Loucy (cell line): ENCODE results near the gene ABCG1.

Source experiments
- H2AFZ ChIP-seq: fragments of 200-600 bp; sonication (generic); 2 replicates; pipeline ENCODE4 v1.6.0; 2016; ENCODE audit warnings: antibody characterized with exemption, mild to moderate bottlenecking, low read length, moderate library complexity
- H3F3A ChIP-seq: fragments of 200-600 bp; 2 replicates; pipeline ENCODE4 v1.6.0; 2016; ENCODE audit warnings: antibody characterized with exemption, low read depth, mild to moderate bottlenecking
- H3K27me3 ChIP-seq: fragments of 200-600 bp; sonication (generic); 2 replicates; pipeline ENCODE4 v1.6.1; 2014; ENCODE audit warnings: low read length, mild to moderate bottlenecking; ENCODE audit not compliant: insufficient read depth, poor library complexity, severe bottlenecking
- H3K36me3 ChIP-seq: fragments of 200-600 bp; sonication (generic); 2 replicates; pipeline ENCODE4 v1.6.1; 2016; ENCODE audit warnings: low read length; ENCODE audit not compliant: insufficient read depth
- H3K4me1 ChIP-seq: fragments of 200-600 bp; sonication (generic); 2 replicates; pipeline ENCODE4 v1.5.1; 2014; ENCODE audit warnings: low read length, mild to moderate bottlenecking; ENCODE audit not compliant: insufficient read depth, poor library complexity, severe bottlenecking
- H3K4me2 ChIP-seq: fragments of 200-600 bp; sonication (generic); 2 replicates; pipeline ENCODE4 v1.6.0; 2014; ENCODE audit warnings: antibody characterized with exemption, low read length, low read depth, mild to moderate bottlenecking; ENCODE audit not compliant: poor library complexity, severe bottlenecking
- H3K4me3 ChIP-seq: fragments of 200-600 bp; sonication (generic); 2 replicates; pipeline ENCODE4 v1.5.1; 2014; ENCODE audit warnings: low read length, mild to moderate bottlenecking, mixed read lengths; ENCODE audit not compliant: poor library complexity, severe bottlenecking
- H3K79me2 ChIP-seq: fragments of 200-600 bp; sonication (generic); 2 replicates; pipeline ENCODE4 v1.6.1; 2014; ENCODE audit warnings: low read length; ENCODE audit not compliant: insufficient read depth
- H3K9ac ChIP-seq: fragments of 200-600 bp; sonication (generic); 2 replicates; pipeline ENCODE4 v1.6.0; 2014; ENCODE audit warnings: mild to moderate bottlenecking, low read depth, low read length, moderate library complexity; ENCODE audit not compliant: poor library complexity, severe bottlenecking
- H3K9me2 ChIP-seq: fragments of 200-600 bp; sonication (generic); replicated peaks from 2 replicates; pipeline ENCODE4 v1.6.1; 2016; ENCODE audit warnings: low read depth, low read length, mixed read lengths
- H3K9me3 ChIP-seq: fragments of 200-600 bp; sonication (generic); 2 replicates; pipeline ENCODE4 v1.6.1; 2014; ENCODE audit warnings: mild to moderate bottlenecking, antibody characterized with exemption, low read length, low read depth; ENCODE audit not compliant: insufficient read depth
- H4K20me1 ChIP-seq: fragments of 200-600 bp; sonication (generic); 2 replicates; pipeline ENCODE4 v1.6.0; 2014; ENCODE audit warnings: antibody characterized with exemption, low read length, mild to moderate bottlenecking; ENCODE audit not compliant: insufficient read depth, poor library complexity, severe bottlenecking
- EZH2phosphoT487 ChIP-seq: fragments of 200-600 bp; IDR thresholded peaks from 2 replicates; pipeline ENCODE4 v1.6.1; 2018; ENCODE audit warnings: antibody characterized with exemption, mild to moderate bottlenecking, moderate library complexity, borderline replicate concordance
- TF ChIP-seq, protein P1 (sequence below): fragments of 200-600 bp; sonication (generic); conservative IDR thresholded peaks from 2 replicates; pipeline ENCODE4 v1.5.1; 2014; ENCODE audit warnings: mild to moderate bottlenecking, antibody characterized with exemption, low read length

The ABCG1 gene

GRCh38 chr21:42281181-42281680 lies 62.3 kb downstream of the ABCG1 start:
- H4K20me1 ChIP-seq: no peaks in the 10 kb centered on the region
- H3K4me1 ChIP-seq: no peaks in the 10 kb centered on the region
- no peak overlapping the region for H3K4me3 ChIP-seq
- no peaks in the 10 kb centered on the region for H3F3A ChIP-seq
- no peak overlapping the region for H3K9ac ChIP-seq
- TF ChIP-seq, protein P1, sequence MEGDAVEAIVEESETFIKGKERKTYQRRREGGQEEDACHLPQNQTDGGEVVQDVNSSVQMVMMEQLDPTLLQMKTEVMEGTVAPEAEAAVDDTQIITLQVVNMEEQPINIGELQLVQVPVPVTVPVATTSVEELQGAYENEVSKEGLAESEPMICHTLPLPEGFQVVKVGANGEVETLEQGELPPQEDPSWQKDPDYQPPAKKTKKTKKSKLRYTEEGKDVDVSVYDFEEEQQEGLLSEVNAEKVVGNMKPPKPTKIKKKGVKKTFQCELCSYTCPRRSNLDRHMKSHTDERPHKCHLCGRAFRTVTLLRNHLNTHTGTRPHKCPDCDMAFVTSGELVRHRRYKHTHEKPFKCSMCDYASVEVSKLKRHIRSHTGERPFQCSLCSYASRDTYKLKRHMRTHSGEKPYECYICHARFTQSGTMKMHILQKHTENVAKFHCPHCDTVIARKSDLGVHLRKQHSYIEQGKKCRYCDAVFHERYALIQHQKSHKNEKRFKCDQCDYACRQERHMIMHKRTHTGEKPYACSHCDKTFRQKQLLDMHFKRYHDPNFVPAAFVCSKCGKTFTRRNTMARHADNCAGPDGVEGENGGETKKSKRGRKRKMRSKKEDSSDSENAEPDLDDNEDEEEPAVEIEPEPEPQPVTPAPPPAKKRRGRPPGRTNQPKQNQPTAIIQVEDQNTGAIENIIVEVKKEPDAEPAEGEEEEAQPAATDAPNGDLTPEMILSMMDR: no peak
- TF ChIP-seq EZH2phosphoT487: no peak
- H3K79me2 ChIP-seq: no peaks in the 10 kb centered on the region
- H3K36me3 ChIP-seq: peaks cover 79% of the 10 kb centered on the region; the same call in 1 of the 2 replicates
- H2AFZ ChIP-seq: no peak overlapping the region
- no peaks in the 10 kb centered on the region for H3K9me2 ChIP-seq
- no peak overlapping the region for H3K4me2 ChIP-seq
- H3K27me3 ChIP-seq: no peaks in the 10 kb centered on the region
- no peaks in the 10 kb centered on the region for H3K9me3 ChIP-seq

- no peaks in the 10 kb centered on the region for H3K27me3 ChIP-seq
These were observed 63.1 kb downstream of the ABCG1 start for GRCh38 chr21:42282021-42282420.

GRCh38 chr21:42282715-42283114 lies 63.8 kb downstream of the ABCG1 start:
- H3K9ac ChIP-seq: no peak overlapping the region
- H3K36me3 ChIP-seq: peaks cover 70% of the 10 kb centered on the region; the same call in 1 of the 2 replicates
- no peaks in the 10 kb centered on the region for H3K9me3 ChIP-seq
- H3K27me3 ChIP-seq: no peaks in the 10 kb centered on the region
- no peaks in the 10 kb centered on the region for H3F3A ChIP-seq
- no peak overlapping the region for H3K4me3 ChIP-seq
- H2AFZ ChIP-seq: no peak overlapping the region
- H3K4me2 ChIP-seq: no peak overlapping the region
- H3K79me2 ChIP-seq: no peaks in the 10 kb centered on the region
- no peaks in the 10 kb centered on the region for H4K20me1 ChIP-seq
- no peaks in the 10 kb centered on the region for H3K4me1 ChIP-seq
- TF ChIP-seq, protein P1: no peak
- TF ChIP-seq EZH2phosphoT487: no peak
- H3K9me2 ChIP-seq: no peaks in the 10 kb centered on the region

More at GRCh38 chr21:42282021-42282420, 63.1 kb downstream of the ABCG1 start:
- Histone ChIP-seq H4K20me1 (no peaks in the 10 kb centered on the region), H3F3A (no peaks in the 10 kb centered on the region), H3K4me1 (no peaks in the 10 kb centered on the region), H3K9ac (no peak overlapping the region), H3K4me2 (no peak overlapping the region), H3K36me3 (peaks cover 74% of the 10 kb centered on the region; the same call in 1 of the 2 replicates), H3K9me3 (no peaks in the 10 kb centered on the region), H3K4me3 (no peak overlapping the region), H3K9me2 (no peaks in the 10 kb centered on the region), H2AFZ (no peak overlapping the region), H3K79me2 (no peaks in the 10 kb centered on the region)
- TF ChIP-seq, protein P1: no peak
- TF ChIP-seq EZH2phosphoT487: no peak
